IMR-90 (cell line): Measurements from ENCODE around the gene ACP4. TPM values are rescaled to one million over a fixed set of nuclear protein-coding genes. Genes with fewer than 3 reads are reported as not detected.

ENCODE experiments used
- ATAC-seq: fragments of 200-7000 bp; cut with Tn5 transposase; 2 replicates; pipeline ENCODE4 v1.9.1; 2020; ENCODE audit warnings: low read depth, mild to moderate bottlenecking, moderate library complexity
- BruUV-seq: library from RNA; stranded (reverse); fragments of 400-500 nt; replicated peaks from 2 replicates; lab custom pipeline; 2021; lab: Mats Ljungman, UMichigan
- CTCF ChIA-PET: fragments of 300-600 bp; formaldehyde crosslinking; extraction: SDS; loops from one replicate; lab custom pipeline; 2021; ENCODE audit warnings: antibody characterized with exemption; lab: Yijun Ruan, JAX
- POLR2A ChIA-PET: fragments of 300-600 bp; sonication (Branson Sonifier 250); formaldehyde crosslinking; loops from one replicate; lab custom pipeline; 2022; ENCODE audit warnings: antibody characterized with exemption; ENCODE audit not compliant: unreplicated experiment; lab: Charles Lee
- DNase-seq: peaks from one replicate; pipeline ENCODE4 v3.0.0; 2013
- H2AFZ ChIP-seq: replicated peaks from 2 replicates; pipeline ENCODE3; 2013; ENCODE audit warnings: low read length, mild to moderate bottlenecking; ENCODE audit not compliant: poor library complexity
- H2AK5ac ChIP-seq: 2 replicates; pipeline ENCODE4 v1.6.1; 2013; ENCODE audit warnings: low read depth, low read length, inconsistent platforms
- H2AK9ac ChIP-seq: replicated peaks from 2 replicates; pipeline ENCODE3; 2013; ENCODE audit warnings: mild to moderate bottlenecking, low read depth, low read length, moderate library complexity; ENCODE audit not compliant: poor library complexity
- H2BK120ac ChIP-seq: 2 replicates; pipeline ENCODE4 v1.6.1; 2013; ENCODE audit warnings: low read depth, low read length, inconsistent platforms
- H2BK15ac ChIP-seq: 3 replicates; pipeline ENCODE4 v1.6.1; 2013; ENCODE audit warnings: low read depth, low read length, inconsistent platforms
- H2BK20ac ChIP-seq: 2 replicates; pipeline ENCODE4 v1.6.1; 2013; ENCODE audit warnings: low read depth, mild to moderate bottlenecking, inconsistent platforms, low read length, moderate library complexity
- H2BK5ac ChIP-seq: 2 replicates; pipeline ENCODE4 v1.6.1; 2013; ENCODE audit warnings: mild to moderate bottlenecking, low read depth, low read length, inconsistent platforms; ENCODE audit not compliant: poor library complexity, severe bottlenecking
- H3K14ac ChIP-seq: replicated peaks from 2 replicates; pipeline ENCODE4 v1.6.1; 2013; ENCODE audit warnings: low read depth, low read length, inconsistent platforms
- H3K18ac ChIP-seq: 2 replicates; pipeline ENCODE4 v1.6.1; 2013; ENCODE audit warnings: low read depth, low read length, control low read depth
- H3K23ac ChIP-seq: 2 replicates; pipeline ENCODE4 v1.6.1; 2013; ENCODE audit warnings: low read depth, low read length, inconsistent platforms
- H3K27ac ChIP-seq: 2 replicates; pipeline ENCODE4 v1.5.1; 2013; ENCODE audit warnings: mild to moderate bottlenecking, control low read depth, low read length; ENCODE audit not compliant: insufficient read depth
- H3K27me3 ChIP-seq: 2 replicates; pipeline ENCODE4 v1.6.1; 2013; ENCODE audit warnings: low read length; ENCODE audit not compliant: control insufficient read depth, insufficient read depth
- H3K36me3 ChIP-seq: 2 replicates; pipeline ENCODE4 v1.6.1; 2013; ENCODE audit warnings: low read length, mixed read lengths; ENCODE audit not compliant: control insufficient read depth, insufficient read depth
- H3K4ac ChIP-seq: 2 replicates; pipeline ENCODE4 v1.6.1; 2013; ENCODE audit warnings: low read depth, low read length, inconsistent platforms
- H3K4me1 ChIP-seq: 2 replicates; pipeline ENCODE4 v1.6.1; 2013; ENCODE audit warnings: low read length, mixed read lengths; ENCODE audit not compliant: control insufficient read depth, insufficient read depth
- H3K4me2 ChIP-seq: 2 replicates; pipeline ENCODE4 v1.6.1; 2013; ENCODE audit warnings: low read depth, mild to moderate bottlenecking, control low read depth, low read length, moderate library complexity
- H3K4me3 ChIP-seq: 2 replicates; pipeline ENCODE4 v1.5.1; 2013; ENCODE audit warnings: low read depth, mild to moderate bottlenecking, control low read depth, low read length, moderate library complexity; ENCODE audit not compliant: insufficient read depth
- H3K56ac ChIP-seq: 2 replicates; pipeline ENCODE4 v1.6.1; 2013; ENCODE audit warnings: low read length, inconsistent platforms; ENCODE audit not compliant: insufficient read depth; ENCODE audit errors: extremely low read depth
- H3K79me1 ChIP-seq, 2 experiments: 2 replicates each; pipeline ENCODE4 v1.6.1; 2013; ENCODE audit warnings: low read length in 2 of 2, inconsistent platforms in 1 of 2, low read depth in 1 of 2
- H3K9ac ChIP-seq: 2 replicates; pipeline ENCODE4 v1.6.1; 2013; ENCODE audit warnings: low read depth, low read length, control low read depth
- H3K9me1 ChIP-seq: 2 replicates; pipeline ENCODE4 v1.6.1; 2013; ENCODE audit warnings: low read length, inconsistent platforms; ENCODE audit not compliant: insufficient read depth
- H3K9me3 ChIP-seq: 2 replicates; pipeline ENCODE4 v1.6.1; 2013; ENCODE audit warnings: low read length; ENCODE audit not compliant: control insufficient read depth, insufficient read depth
- H4K20me1 ChIP-seq: 2 replicates; pipeline ENCODE4 v1.6.1; 2013; ENCODE audit warnings: low read length, inconsistent platforms; ENCODE audit not compliant: insufficient read depth
- H4K5ac ChIP-seq: 2 replicates; pipeline ENCODE4 v1.6.1; 2013; ENCODE audit warnings: mild to moderate bottlenecking, low read depth, low read length, control low read depth
- H4K8ac ChIP-seq, 2 experiments: 2 replicates each; pipeline ENCODE4 v1.6.1; 2013; ENCODE audit warnings: low read depth in 2 of 2, low read length in 2 of 2, control low read depth in 1 of 2, inconsistent platforms in 1 of 2
- H4K91ac ChIP-seq: 2 replicates; pipeline ENCODE4 v1.6.1; 2013; ENCODE audit warnings: low read depth, low read length, inconsistent platforms; ENCODE audit not compliant: insufficient read depth
- CHD1 ChIP-seq: IDR thresholded peaks from 2 replicates; pipeline ENCODE4 v1.6.1; 2012; ENCODE audit warnings: low read depth, low read length, improper control_type of control experiment
- POLR2A ChIP-seq: IDR thresholded peaks from 2 replicates; pipeline ENCODE4 v1.6.1; 2012; ENCODE audit warnings: mild to moderate bottlenecking, low read depth, low read length
- WGBS, 2 experiments: methylation state at CpG; one replicate each; pipeline versions ENCODE4 v1.1.5 to v1.1.7; 2013; ENCODE audit warnings: missing lambda C conversion rate in 2 of 2; ENCODE audit not compliant: insufficient read length in 1 of 2; ENCODE audit errors: extremely low coverage in 2 of 2; 5-methylcytosine and 5-hydroxymethylcytosine counted together
- dilution Hi-C: fragments of 300-500 bp; cut with HindIII; formaldehyde crosslinking; loops from one replicate; pipeline ENCODE4 v1.14.3; 2018; ENCODE audit warnings: low sequenced_read_pairs; ENCODE audit not compliant: unreplicated experiment
- in situ Hi-C: fragments of 300-500 bp; cut with MboI; formaldehyde crosslinking; loops from 3 replicates; pipeline ENCODE4 v1.14.3; 2019; ENCODE audit warnings: low sequenced_read_pairs, inconsistent platforms, mixed read lengths
- intact Hi-C: fragments of 100-400 bp; cut with micrococcal nuclease; formaldehyde crosslinking; loops from 2 replicates; pipeline ENCODE4 v1.10.0; 2022
- polyA plus RNA-seq, 3 experiments: library from polyadenylated mRNA; depleted of rRNA; stranded (reverse); fragments of >200 nt; gene quantifications; 2 replicates each; pipeline ENCODE4 v1.2.3, GENCODE V29; 2012; ENCODE audit warnings: low replicate concordance in 1 of 3
- total RNA-seq: library from RNA; depleted of rRNA; stranded (reverse); fragments of >200 nt; gene quantifications from 2 replicates; pipeline ENCODE4 v1.2.3, GENCODE V29; 2012

Gene ACP4
- total and polyA plus RNA-seq, 2 of the 4 experiments (the other 2 are of a cell fraction): not detected

DNA sequence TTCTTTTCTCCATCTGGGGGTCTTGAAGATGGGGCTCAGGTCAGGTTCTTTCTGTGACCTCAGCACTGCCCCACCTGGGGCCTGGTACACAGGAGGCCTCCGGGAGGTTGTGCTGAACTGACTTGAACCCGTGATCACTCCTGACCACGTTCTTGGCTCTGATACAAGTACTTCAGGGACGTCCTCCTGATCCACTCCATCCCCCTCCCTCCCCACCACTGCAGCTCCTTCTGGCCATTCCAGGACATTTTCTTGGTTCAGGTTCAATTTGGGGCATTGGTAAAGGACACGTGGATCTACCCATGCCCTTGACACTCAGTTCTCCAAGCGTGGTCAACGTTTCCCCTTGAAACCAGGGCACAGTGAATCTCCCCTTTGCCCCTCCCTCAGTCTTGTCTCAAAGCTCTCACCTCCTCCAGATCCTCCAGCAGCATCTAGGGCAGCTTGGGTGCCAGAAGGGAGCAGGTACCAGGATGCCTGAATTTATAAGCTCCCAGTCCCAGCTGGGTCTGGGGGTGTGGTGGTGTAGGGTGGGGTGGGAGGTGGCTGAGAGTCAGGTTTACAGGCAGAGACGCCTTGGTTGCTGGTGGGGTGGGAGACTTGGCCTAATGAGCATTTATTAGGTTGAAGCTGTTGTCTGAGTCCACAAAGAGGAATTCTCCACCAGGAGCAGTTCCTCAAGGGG lies 43.0 kb downstream of the ACP4 start, which contains the start of gene KLK15:
KLK15 (minus strand) TSS at position 458 of the 685 bp plus-strand sequence. CDS start 2,082 bp downstream, outside the sequence.
- Histone ChIP-seq H4K8ac (no peak within 1 kb of the TSS), H2BK5ac (no peak within 1 kb of the TSS), H3K4ac (no peak within 1 kb of the TSS), H3K56ac (no peak within 1 kb of the TSS), H3K27ac (no peak within 1 kb of the TSS), H3K36me3 (no peaks in the 10 kb centered on the region), H2BK15ac (no peak within 1 kb of the TSS), H2AK5ac (no peak within 1 kb of the TSS), H3K4me2 (no peak within 1 kb of the TSS), H3K23ac (no peak within 1 kb of the TSS), H4K91ac (no peak within 1 kb of the TSS), H2AK9ac (no peak within 1 kb of the TSS), H2AFZ (no peak within 1 kb of the TSS), H3K79me1 (no peaks in the 10 kb centered on the region), H4K20me1 (no peaks in the 10 kb centered on the region), H3K9me1 (no peaks in the 10 kb centered on the region), H3K4me3 (no peak within 1 kb of the TSS), H3K9ac (no peak within 1 kb of the TSS), H3K27me3 (no peaks in the 10 kb centered on the region; the same call in 1 of the 2 replicates), H3K18ac (no peak within 1 kb of the TSS), H3K9me3 (no peaks in the 10 kb centered on the region), H3K14ac (no peak within 1 kb of the TSS), H2BK120ac (no peak within 1 kb of the TSS), H4K5ac (no peak within 1 kb of the TSS), H3K4me1 (no peaks in the 10 kb centered on the region), H2BK20ac (no peak within 1 kb of the TSS)
- BruUV-seq: no TSS peak
- intact Hi-C loops: no loop called here
- no peak for TF ChIP-seq POLR2A
- TF ChIP-seq CHD1: no peak
- CTCF ChIA-PET: no interaction called here
- no peak for DNase-seq
- ATAC-seq: no peak
- in situ Hi-C loops: no loop called here
- dilution Hi-C loops: no loop called here
- 35% methylated on average over 4 of the region's 8 CpGs; no CpG with 5 or more reads in 1 of the 2 experiments for WGBS, 2 experiments
- POLR2A ChIA-PET: interaction anchor here (0.5 kb wide), 1 partner anchor 41 kb away, joined by 9 read pairs; no protein-coding TSS in a partner anchor
